Suprapubic skin (tissue), 4 donors: Measurements from ENCODE around the gene LAMC3.

ENCODE experiments used
- CTCF ChIP-seq, 2 donors: fragments of 200-600 bp in 1 of 2; fragments of 450-650 bp in 1 of 2; sonication (generic) in 1 of 2; IDR thresholded peaks; one replicate each; pipeline ENCODE4 v1.5.1; 2016 to 2019; ENCODE audit warnings: antibody characterized with exemption in 2 of 2, mild to moderate bottlenecking in 1 of 2, moderate library complexity in 1 of 2
- POLR2A ChIP-seq, 2 donors: fragments of 450-650 bp; IDR thresholded peaks; one replicate each; pipeline ENCODE4 v1.6.1; 2017; ENCODE audit warnings: antibody characterized with exemption in 2 of 2, mild to moderate bottlenecking in 2 of 2, moderate library complexity in 2 of 2
- POLR2AphosphoS5 ChIP-seq, 3 donors: sonication (generic); formaldehyde crosslinking; IDR thresholded peaks; one replicate each; pipeline ENCODE4 v1.6.1; 2017; ENCODE audit warnings: antibody characterized with exemption in 3 of 3

GRCh38 chr9:131021785-131022184, 12.8 kb downstream of the LAMC3 start:
- TF ChIP-seq POLR2A (IDR thresholded peaks at IDR 0.05) (no peak), CTCF (IDR thresholded peaks at IDR 0.05) (no peak), POLR2AphosphoS5 (IDR thresholded peaks at IDR 0.05) (no peak)
